Umbilical cord (tissue), 2 donors: ENCODE results near the gene RAI1. TPM values are rescaled to one million over a fixed set of nuclear protein-coding genes. Genes with fewer than 3 reads are reported as not detected.

Source experiments
- DNase-seq: peaks from one replicate; pipeline ENCODE4 v3.0.0-alpha.2; 2015; ENCODE audit warnings: low spot score
- total RNA-seq: library from RNA; depleted of rRNA; stranded (reverse); fragments of >200 nt; gene quantifications from one replicate; pipeline ENCODE4 v1.2.3, GENCODE V29; 2014; ENCODE audit warnings: low replicate concordance; ENCODE audit not compliant: insufficient read depth

Gene RAI1
- total RNA-seq, 1 donor from 2014 or later, result 6.3 TPM

GRCh38 chr17:17784657-17785267 is 103.5 kb downstream of the RAI1 start:
- DNase-seq, result no peak

GRCh38 chr17:17785407-17785806 is 104.1 kb downstream of the RAI1 start:
- DNase-seq, result no peak

GRCh38 chr17:17786998-17787397 is 105.7 kb downstream of the RAI1 start:
- no peak for DNase-seq

- DNase-seq, result no peak
These were observed 106.3 kb downstream of the RAI1 start for GRCh38 chr17:17787568-17787967.

- DNase-seq, result no peak
These were observed 107.7 kb downstream of the RAI1 start for GRCh38 chr17:17788967-17789366.

- DNase-seq, result no peak
These were observed 108.2 kb downstream of the RAI1 start for GRCh38 chr17:17789410-17789809.

- DNase-seq, result no peak
These were observed 108.8 kb downstream of the RAI1 start for GRCh38 chr17:17789828-17790636.

- DNase-seq, result no peak
These were observed 109.6 kb downstream of the RAI1 start for GRCh38 chr17:17790637-17791464.

GRCh38 chr17:17792037-17792550 is 110.8 kb downstream of the RAI1 start:
- no peak for DNase-seq

- peak; percentile 85 for DNase-seq
These were observed 111.5 kb downstream of the RAI1 start for GRCh38 chr17:17792551-17793377.

GRCh38 chr17:17793378-17794214 is 112.3 kb downstream of the RAI1 start:
- no peak for DNase-seq

GRCh38 chr17:17794382-17794781 is 113.1 kb downstream of the RAI1 start:
- DNase-seq, result no peak

GRCh38 chr17:17795296-17795695 is 114.0 kb downstream of the RAI1 start:
- DNase-seq, result no peak

- DNase-seq, result no peak
These were observed 114.9 kb downstream of the RAI1 start for GRCh38 chr17:17795946-17796786.

- DNase-seq, result no peak
These were observed 115.5 kb downstream of the RAI1 start for GRCh38 chr17:17796787-17797061.

- DNase-seq, result no peak
These were observed 116.0 kb downstream of the RAI1 start for GRCh38 chr17:17797119-17797809.

GRCh38 chr17:17798010-17798556 is 116.8 kb downstream of the RAI1 start:
- DNase-seq, result no peak

- DNase-seq, result no peak
These were observed 117.5 kb downstream of the RAI1 start for GRCh38 chr17:17798573-17799255.
